Gastrocnemius medialis (tissue), 4 donors: ENCODE data around the gene FAM229A.

Experiments used
- CTCF ChIP-seq, 5 experiments: fragments of 450-650 bp in 3 of 5; fragments of 200-600 bp in 2 of 5; sonication (generic) in 2 of 5; IDR thresholded peaks in 4 of 5; conservative IDR thresholded peaks in 1 of 5; 1 replicate in 4 of 5; 2 replicates in 1 of 5; pipeline ENCODE4 v1.5.1; 2016 to 2019; ENCODE audit warnings: antibody characterized with exemption in 5 of 5, mild to moderate bottlenecking in 3 of 5, moderate library complexity in 3 of 5
- POLR2A ChIP-seq, 2 donors: fragments of 450-650 bp; IDR thresholded peaks; one replicate each; pipeline ENCODE4 v1.6.1; 2017; ENCODE audit warnings: antibody characterized with exemption in 2 of 2, mild to moderate bottlenecking in 2 of 2, moderate library complexity in 2 of 2

- TF ChIP-seq POLR2A (IDR thresholded peaks at IDR 0.05) (no peak), CTCF (IDR thresholded peaks at IDR 0.05 in 4 of 5, conservative IDR thresholded peaks at IDR 0.05 in 1 of 5) (no peak)
These were observed 20.3 kb downstream of the FAM229A start for GRCh38 chr1:32341971-32342370.
